ENCODE data around the gene HSPA6.
"Not testable (repeated sequence)": the region's sequence is repeated elsewhere in the genome, so short reads cannot be mapped to it uniquely, and the experiment has no call there.

- not testable (repeated sequence) for TF ChIP-seq PRDM1 (tag by site-specific recombination; IDR thresholded peaks at IDR 0.05); CTCF (tag by site-specific recombination; IDR thresholded peaks at IDR 0.05); YY1 (tag by site-specific recombination; IDR thresholded peaks at IDR 0.05); ZNF76 (tag by site-specific recombination; IDR thresholded peaks at IDR 0.05; ENCODE audit: borderline replicate concordance, low read depth); MEIS1 (CRISPR knock-in tag; IDR thresholded peaks at IDR 0.05; ENCODE audit: borderline replicate concordance)
- TF ChIP-seq, protein P1, sequence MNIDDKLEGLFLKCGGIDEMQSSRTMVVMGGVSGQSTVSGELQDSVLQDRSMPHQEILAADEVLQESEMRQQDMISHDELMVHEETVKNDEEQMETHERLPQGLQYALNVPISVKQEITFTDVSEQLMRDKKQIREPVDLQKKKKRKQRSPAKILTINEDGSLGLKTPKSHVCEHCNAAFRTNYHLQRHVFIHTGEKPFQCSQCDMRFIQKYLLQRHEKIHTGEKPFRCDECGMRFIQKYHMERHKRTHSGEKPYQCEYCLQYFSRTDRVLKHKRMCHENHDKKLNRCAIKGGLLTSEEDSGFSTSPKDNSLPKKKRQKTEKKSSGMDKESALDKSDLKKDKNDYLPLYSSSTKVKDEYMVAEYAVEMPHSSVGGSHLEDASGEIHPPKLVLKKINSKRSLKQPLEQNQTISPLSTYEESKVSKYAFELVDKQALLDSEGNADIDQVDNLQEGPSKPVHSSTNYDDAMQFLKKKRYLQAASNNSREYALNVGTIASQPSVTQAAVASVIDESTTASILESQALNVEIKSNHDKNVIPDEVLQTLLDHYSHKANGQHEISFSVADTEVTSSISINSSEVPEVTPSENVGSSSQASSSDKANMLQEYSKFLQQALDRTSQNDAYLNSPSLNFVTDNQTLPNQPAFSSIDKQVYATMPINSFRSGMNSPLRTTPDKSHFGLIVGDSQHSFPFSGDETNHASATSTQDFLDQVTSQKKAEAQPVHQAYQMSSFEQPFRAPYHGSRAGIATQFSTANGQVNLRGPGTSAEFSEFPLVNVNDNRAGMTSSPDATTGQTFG (tag by site-specific recombination; IDR thresholded peaks at IDR 0.05; ENCODE audit: borderline replicate concordance), result not testable (repeated sequence)
These were observed 23.8 kb downstream of the HSPA6 start for GRCh38 chr1:161547995-161548741.
